C4-2B (cell line): ENCODE data around the gene SLC12A1.

Source experiments
- CTCF ChIP-seq: fragments of 450-650 bp; conservative IDR thresholded peaks from 2 replicates; pipeline ENCODE4 v1.5.1; 2017; ENCODE audit warnings: mild to moderate bottlenecking
- ZFX ChIP-seq: fragments of 450-650 bp; IDR thresholded peaks from 2 replicates; pipeline ENCODE4 v1.6.1; 2017

GRCh38 chr15:48292458-48292857 is 86.4 kb downstream of the SLC12A1 start:
- no peak for TF ChIP-seq CTCF
- TF ChIP-seq ZFX = no peak
